GM19239 (cell line): ENCODE data around the gene C1GALT1.
A peak's percentile ranks its signal among the peaks of the same experiment; 100 is the strongest.

ENCODE experiments used
- DNase-seq: peaks from one replicate; pipeline ENCODE4 v3.0.0; 2011; ENCODE audit warnings: low spot score; ENCODE audit not compliant: insufficient read length
- FAIRE-seq: peaks from 2 replicates; lab custom pipeline; 2011; peaks lifted over from hg19 to GRCh38; lab: Jason Lieb, UNC

Gene C1GALT1

DNA sequence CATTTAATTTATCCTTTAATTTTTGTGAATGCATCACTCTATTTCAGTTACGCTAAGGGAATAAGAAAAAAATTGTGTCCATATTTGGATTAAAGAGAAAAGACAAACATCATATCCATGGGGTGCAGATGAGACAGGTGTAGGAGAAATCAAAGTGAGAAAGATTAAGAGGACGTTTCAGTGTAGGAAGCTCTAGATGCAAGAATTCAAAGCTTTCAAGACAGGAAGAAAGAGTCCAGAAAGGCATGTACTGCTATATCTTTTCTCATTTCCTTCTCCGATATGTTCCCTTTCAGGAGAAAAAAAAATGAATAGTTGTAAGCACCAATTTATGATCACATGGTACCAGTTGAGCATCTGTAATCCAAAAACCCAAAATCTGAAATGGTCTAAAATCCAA, 17.0 kb upstream of the C1GALT1 start:
- no peak for DNase-seq
- FAIRE-seq: no peak

DNA sequence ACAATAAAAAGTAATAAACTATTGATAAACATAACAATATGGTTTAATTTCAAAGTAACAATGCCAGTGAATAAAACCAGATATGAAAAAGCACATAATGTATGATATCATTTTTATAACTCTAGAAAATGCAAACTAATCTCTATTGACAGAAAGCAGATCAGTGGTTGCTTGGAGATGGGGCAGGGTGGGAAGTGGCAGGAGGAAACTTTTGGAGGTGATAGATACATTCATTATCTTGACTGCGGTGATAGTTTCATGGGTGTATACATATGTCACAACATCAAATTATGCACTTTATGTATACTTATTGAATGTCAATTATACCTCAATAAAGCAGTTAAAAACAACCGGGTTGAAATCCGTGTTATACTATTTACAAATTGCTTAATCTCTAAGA, 16.0 kb upstream of the C1GALT1 start:
- DNase-seq (no peak), FAIRE-seq (no peak)

- DNase-seq (no peak), FAIRE-seq (no peak)
These were observed 13.0 kb upstream of the C1GALT1 start for GRCh38 chr7:7169296-7169695.

DNA sequence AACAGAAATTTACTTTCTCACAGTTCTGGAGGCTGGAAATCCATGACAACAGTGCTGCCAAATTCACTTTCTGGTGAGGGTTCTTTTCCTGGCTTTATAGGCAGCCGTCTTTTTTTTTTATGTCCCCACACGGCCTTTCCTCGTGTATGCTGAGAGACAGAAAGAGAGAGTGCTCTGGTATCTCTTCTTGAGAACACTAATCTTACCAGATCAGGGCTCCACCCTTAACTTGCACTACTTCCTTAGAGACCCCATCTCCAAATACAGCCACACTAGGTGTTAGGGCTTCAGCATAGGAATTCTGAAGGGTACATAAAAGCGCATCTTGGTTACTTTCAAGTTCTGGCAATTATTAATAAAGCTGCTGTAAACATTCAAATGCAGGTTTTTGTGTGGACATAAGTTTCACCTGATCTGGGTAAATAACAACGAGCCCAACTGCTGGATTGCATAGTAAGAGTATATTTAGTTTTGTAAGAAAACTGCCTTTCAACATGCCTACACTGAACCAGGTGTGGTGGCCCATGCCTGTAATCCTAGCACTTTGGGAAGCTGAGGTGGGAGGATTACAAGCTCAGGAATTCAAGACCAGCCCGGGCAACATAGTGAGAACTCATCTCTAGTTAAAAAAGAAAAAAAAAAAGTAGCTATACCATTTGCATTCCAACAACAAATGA, 8.2 kb upstream of the C1GALT1 start:
- DNase-seq: no peak
- FAIRE-seq: no peak

DNA sequence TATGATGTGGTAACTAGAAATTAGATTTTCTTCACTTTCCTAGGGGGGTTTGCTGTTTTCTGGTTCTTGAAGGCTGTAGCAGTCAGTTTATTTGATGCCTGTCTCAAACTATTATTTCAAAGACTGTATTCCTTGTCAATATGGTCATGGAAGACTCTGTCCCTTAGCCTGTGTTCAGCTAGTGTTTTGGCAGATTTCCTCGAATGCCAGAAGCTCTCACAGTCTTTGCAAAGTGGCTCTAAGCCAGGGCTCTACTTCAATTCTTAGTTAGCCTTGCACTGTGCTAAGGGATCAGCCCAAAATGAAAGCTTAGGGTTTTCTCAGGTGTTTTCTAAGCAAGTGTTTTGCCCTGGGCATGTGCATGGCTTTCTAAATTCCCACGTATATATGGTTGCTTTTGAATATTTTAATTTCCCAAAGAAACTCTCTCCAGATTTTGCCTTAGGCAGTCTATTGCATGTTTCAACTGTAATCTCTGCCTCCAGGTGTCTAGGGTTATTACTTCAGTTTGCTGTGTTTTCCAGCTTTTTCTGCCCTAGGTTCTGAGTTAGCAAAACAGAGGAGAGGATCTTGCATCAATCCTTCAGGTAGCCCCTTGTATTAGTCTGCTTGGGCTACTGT, 7.2 kb upstream of the C1GALT1 start:
- DNase-seq: no peak
- no peak for FAIRE-seq

GRCh38 chr7:7176406-7177043, 5.8 kb upstream of the C1GALT1 start:
- FAIRE-seq (no peak), DNase-seq (no peak)

GRCh38 chr7:7177044-7177517, 5.3 kb upstream of the C1GALT1 start:
- no peak for FAIRE-seq

GRCh38 chr7:7178081-7178480, 4.3 kb upstream of the C1GALT1 start:
- no peak for DNase-seq
- no peak for FAIRE-seq

More at GRCh38 chr7:7177044-7177517, 5.3 kb upstream of the C1GALT1 start:
- no peak for DNase-seq

- no peak for FAIRE-seq
- no peak for DNase-seq
These were observed 3.4 kb upstream of the C1GALT1 start for GRCh38 chr7:7178906-7179305.

- FAIRE-seq (no peak), DNase-seq (no peak)
These were observed 1.5 kb upstream of the C1GALT1 start for GRCh38 chr7:7180725-7181449.

DNA sequence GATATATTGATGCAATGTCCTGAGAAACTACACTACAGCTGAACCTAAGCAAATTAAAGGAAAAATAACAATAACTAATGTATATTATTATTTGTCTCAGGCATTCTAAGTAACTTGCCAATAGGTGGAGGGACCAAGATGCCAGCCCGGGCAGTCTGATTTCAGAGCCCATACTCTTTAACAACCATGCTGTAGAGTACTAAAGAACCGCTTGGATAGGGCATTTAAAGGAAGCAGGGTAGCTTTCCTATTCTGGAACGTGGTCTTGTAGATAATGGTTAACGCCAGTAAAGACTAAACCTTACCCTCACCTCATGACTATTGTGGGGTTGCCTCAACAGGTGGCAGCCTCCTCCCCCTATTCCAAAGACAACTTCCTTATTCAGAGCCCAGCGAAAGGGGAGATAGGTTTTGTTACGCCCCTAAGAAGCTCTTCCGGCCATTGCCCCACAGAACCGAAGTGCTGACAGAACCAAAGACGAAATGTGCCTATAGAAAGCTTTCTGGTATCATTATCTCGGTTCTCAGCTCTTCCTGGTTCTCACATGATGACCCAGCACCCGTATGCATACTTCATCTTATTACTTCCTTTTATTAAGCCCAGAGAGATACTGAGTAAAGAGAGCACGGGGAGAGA, 707 bp upstream of the C1GALT1 start:
- DNase-seq (peak; percentile 46), FAIRE-seq (no peak)

DNA sequence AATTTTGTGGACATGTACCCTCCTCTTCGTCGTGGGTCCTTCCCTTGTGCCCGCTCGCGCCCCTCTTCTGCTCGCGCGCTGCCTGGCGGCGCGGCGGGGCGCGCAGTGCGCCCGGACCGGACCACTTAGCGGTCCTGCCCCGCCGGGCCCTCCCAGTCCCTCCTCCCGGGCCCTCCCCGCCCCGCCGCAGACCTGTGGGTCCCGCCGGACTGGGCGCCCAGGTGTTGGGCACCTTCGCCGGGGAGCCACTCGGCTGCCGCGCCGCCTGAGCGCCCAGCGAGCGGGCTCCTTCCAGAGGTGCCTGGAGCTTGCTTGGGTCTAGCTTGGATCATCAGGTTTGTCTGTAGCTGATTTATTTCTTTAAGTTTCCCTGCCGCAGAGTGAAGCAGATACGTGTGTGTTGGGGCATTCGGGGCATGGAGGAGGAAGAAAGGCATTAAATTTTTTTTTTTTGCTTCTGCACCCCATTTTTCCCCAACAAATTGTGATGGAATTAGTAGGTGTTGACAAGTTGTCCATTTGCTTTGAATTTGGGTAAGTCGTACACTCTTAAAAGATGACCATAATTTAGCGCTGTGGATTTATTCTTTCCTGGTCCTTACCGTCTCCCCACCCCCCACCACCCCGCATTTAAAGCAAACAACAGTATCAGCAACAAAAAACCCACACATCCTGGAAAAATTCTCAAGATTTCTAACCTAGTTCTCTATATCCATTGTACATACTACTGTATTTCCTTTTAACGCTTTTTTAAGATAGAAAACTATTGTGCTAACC, 905 bp downstream of the C1GALT1 start:
- DNase-seq (peak; percentile 7), FAIRE-seq (no peak)

DNA sequence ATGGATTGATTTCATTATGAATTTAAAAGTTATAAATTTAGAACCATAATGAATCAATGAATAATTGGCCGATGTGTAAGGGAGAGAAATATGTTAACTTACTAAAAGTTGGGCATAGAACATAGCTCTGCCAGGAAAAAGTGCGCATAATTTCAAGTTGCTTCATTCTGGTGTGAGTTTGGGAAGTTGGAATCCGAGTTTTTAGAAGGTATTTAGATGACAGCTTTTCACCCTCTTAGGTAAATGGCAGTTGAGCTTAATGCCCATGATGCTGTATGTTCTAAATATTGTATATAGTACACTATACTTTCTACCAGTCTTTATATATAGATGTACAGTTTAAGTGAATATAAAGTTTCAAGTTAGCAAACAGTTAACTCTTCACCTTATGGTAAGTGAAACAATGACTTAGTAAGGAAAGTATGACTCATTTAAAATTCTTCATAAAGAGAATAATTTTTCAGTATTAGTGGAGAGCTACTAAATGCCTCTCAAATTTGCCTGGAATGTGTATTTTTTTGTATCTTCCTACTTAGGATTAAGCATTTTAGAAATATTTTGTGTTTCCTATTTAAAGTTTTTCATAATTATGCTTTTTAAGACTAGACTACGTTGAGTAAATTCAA, 1.6 kb downstream of the C1GALT1 start:
- no peak for DNase-seq
- FAIRE-seq: peak; percentile 18

GRCh38 chr7:7185371-7185989, 3.1 kb downstream of the C1GALT1 start:
- FAIRE-seq (no peak), DNase-seq (no peak)

GRCh38 chr7:7188091-7188490, 5.7 kb downstream of the C1GALT1 start:
- DNase-seq (no peak), FAIRE-seq (no peak)

- DNase-seq (no peak), FAIRE-seq (no peak)
These were observed 6.4 kb downstream of the C1GALT1 start for GRCh38 chr7:7188742-7189141.

- FAIRE-seq: no peak
- no peak for DNase-seq
These were observed 7.8 kb downstream of the C1GALT1 start for GRCh38 chr7:7190142-7190541.

- DNase-seq (no peak), FAIRE-seq (no peak)
These were observed 8.8 kb downstream of the C1GALT1 start for GRCh38 chr7:7191137-7191536.
